Skin of body (tissue), 2 donors: Measurements from ENCODE around the gene TMEM131L. TPM values are rescaled to one million over a fixed set of nuclear protein-coding genes. Genes with fewer than 3 reads are reported as not detected.
"Not testable (repeated sequence)": the region's sequence is repeated elsewhere in the genome, so short reads cannot be mapped to it uniquely, and the experiment has no call there.

ENCODE experiments used
- DNase-seq: peaks from one replicate; lab custom pipeline; 2025; lab: John Stamatoyannopoulos, UW
- total RNA-seq: library from RNA; depleted of rRNA; stranded (reverse); fragments of >200 nt; gene quantifications from one replicate; pipeline ENCODE4 v1.2.3, GENCODE V29; 2014

The TMEM131L gene
- total RNA-seq, 1 donor from 2014 or later, result 32.2 TPM

DNA sequence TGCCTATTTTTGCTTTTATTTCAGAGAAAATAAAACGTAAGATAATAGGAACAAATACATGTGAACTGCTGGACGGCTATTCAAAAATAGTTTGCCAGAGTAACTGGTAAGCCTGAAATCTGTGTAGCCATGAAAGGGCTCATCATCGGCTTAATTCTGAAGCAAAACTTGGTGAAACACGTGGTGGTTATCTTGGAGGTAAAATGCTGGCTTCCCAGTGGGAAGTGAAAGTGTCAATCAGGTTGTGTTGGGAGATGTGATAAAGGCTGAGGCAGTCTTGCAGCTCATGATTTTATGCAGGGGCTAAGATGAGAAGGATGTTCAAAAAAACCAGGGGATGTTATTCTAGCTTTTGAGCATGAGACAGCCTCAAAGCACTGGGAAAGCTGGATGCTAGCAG lies 181.8 kb downstream of the TMEM131L start:
- DNase-seq, result no peak

DNA sequence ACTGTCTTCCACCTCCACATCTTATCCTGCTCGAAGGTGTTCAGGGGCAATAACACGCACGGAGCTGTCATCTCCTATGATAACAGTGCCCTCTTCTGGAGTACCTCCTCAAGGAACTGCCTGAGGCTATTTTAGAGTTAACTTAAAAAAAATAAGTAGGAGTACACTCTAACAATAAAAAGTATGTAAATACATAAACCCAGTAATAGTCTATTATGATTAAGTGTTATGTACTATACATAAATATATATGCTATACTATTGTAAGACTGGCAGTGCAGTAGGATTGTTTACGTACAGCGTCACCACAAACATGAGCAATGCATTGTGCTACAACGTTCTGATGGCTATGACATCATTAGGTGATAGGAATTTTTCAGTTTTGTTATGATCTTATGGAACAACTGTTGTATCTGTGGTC lies 183.4 kb downstream of the TMEM131L start:
- DNase-seq, result no peak

DNA sequence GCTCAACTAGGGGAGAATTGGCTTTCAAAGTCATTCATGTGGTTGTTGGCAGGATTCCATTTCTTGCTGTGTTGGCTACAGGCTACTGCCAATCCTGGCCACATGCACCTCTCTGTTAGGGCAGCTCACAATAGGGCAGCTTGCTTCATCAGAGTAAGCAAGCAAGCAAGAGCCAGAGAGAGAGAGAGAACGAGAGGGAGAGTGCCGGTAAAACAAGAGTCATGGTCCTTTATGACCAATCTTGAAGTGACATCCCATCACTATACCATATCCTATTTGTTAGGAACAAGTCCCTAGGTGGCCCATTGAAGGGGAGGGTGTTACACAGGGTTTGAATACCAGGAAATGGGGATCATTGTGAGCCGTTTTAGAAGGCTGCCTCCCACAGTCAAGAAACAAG lies 185.0 kb downstream of the TMEM131L start:
- no peak for DNase-seq

DNA sequence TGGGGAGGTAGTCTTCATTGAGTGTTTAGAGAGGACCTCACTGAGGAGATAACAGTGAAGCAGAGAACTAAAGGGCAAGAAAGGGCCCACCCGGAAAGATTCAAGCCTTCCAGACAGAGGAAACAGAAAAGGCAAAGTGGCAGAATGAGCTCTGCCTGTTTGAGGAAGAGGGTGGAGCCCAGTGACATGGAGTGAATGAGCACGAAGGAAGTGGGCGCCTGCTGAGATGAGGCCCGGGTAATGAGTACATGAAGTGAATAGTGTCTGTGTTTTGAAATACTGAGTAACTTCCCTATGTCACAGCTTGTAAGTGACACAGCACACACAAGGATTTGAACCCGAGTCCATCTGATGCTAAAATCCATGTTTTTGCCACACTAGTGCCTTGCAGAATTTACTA lies 185.4 kb downstream of the TMEM131L start:
- no peak for DNase-seq

DNA sequence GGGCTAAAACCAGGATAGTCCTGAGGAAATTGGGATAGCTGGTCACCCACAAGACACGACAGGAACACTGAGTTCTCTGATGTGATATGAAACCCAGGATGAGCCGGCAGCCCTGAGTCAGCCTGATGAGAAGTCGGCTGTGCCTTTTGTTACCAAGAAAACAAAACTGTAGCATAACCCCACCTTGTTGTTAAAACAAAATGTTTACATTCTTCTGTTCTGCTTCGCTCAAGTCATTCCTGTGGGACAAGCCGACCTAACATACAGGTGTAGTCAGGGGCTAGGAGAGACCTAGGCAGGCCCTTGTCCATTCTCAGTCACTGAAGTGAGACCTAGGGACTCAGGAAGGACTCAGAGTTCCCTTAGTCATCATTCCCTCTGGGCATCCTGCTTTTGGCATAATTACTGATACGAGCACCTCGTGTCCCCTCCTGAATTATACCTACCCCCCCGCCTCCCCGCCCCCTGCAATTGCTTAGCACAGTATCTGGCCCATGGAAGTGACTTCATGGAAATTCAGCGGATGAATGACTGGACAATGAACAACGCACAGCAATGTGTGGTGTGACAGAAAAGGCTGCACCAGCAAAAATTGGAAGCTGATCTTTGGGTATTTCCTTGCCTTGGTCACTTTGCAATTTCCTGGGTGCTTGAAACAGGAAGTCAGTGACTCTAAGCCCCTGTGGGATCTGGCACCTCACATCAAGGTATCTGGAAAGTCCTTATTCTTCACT lies 186.1 kb downstream of the TMEM131L start:
- DNase-seq, result no peak

DNA sequence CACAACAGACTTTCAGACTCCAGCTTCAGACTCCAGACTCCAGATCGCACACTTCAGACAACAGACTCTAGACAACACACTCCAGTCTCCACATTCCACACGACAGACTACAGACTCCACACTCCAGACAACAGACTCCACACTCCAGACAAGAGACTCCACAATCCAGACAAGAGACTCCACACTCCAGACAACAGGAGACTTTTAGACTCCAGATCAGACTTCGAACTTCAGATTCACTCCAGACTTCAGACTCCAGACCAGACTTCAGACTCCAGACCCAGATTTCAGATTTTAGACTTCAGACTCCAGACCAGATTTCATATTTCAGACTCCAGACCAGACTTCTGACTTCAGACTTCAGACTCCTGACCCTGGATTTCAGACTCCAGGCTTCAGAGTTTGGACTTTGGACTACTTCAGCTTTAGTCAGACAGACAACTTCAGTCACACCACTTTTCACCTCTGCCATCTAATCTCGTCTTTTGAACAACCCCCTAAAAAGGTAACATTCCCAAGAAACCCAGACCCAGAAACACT lies 188.9 kb downstream of the TMEM131L start:
- no peak for DNase-seq

DNA sequence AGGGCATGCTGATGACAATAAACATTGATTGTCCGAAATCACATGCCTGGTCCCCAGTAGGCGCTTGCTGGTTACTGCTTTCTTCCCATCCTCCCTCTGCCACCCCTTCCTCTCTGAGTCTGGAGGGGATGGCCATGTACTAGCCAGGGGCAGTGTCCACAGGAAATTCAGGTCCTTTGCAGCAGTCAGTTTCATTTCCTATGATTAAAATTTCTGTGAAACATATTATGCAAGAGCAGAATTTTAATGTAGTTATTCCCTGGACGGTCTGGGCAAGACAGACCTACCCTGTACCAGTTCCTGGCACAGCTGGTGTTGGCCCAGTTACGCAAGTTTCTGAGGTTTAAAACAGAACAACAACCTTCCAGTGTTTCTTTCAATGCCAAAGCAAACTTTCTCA lies 189.8 kb downstream of the TMEM131L start:
- no peak for DNase-seq

DNA sequence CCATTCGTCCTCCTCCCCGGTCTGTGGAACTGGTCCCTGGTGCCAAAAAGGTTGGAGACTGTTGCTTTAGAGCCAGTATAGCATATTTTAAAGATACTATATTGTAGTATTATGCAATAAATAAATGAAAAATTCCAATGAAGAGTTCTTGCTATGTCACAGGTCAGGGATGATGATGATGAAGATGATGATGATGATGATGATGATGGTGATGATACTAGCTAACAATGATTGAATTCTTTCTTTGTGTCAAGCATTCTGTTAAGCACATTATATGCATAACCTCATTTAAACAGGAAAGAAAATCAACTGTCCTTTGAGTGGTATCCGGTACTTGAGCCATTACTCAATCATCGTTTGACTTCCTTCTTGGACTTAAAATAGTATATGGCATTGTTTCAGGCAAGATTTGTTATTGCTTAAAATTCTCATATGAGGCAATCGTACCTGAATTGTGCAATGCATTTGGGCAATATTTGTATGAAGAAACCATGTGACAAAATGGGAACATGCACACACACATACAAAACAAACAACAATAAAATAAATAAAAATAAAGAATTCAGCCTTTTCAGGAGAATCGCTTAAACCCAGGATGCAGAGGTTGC lies 195.2 kb downstream of the TMEM131L start:
- DNase-seq, result peak; percentile 33

DNA sequence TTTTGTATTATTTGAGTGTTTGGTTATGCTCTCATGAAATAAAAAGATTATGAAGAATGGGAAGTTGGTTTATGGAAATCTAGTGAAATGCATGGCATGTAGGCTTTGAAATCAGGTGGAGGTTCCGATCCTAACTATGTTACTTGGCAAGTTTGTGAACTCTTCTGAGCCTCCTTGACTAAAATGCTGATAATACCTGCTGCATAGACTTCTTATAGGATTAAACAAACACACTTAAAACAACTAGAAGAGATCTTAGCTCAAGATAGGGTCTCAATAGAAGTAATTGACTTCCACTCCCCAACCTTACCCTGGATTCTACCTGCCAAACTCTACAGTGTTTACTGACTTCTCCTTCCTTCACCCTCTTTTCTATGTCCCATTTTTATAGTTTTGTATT lies 195.7 kb downstream of the TMEM131L start:
- no peak for DNase-seq

DNA sequence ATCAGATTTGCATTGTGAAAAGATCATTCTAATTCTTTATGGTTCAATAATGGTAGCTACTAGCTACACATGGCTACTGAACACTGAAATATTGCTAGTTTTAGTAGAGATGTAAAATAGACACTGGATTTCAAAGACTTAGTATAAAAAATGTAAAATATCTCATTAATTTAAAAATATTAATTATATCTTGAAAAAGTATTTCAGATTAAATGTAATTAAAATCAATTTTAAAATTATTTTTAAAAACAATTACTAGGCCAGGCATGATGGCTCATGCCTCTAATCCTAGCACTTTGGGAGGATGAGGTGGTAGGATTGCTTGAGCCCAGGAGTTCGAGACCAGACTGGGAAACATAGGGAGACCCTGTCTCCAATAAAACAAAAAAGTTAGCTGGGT lies 197.5 kb downstream of the TMEM131L start:
- DNase-seq, result no peak

DNA sequence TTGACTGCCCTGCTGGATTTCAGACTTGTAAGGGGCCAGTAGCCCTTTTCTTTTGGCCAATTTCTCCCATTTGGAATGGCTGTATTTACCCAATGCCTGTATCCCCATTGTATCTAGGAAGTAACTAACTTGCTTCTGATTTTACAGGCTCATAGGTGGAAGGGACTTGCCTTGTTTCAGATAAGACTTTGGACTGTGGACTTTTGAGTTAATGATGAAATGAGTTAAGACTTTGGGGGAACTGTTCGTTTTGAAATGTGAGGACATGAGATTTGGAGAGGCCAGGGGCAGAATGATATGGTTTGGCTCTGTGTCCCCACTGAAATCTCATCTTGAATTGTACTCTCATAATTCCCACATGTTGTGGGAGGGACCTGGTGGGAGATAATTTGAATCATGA lies 200.3 kb downstream of the TMEM131L start:
- not testable (repeated sequence) for DNase-seq

DNA sequence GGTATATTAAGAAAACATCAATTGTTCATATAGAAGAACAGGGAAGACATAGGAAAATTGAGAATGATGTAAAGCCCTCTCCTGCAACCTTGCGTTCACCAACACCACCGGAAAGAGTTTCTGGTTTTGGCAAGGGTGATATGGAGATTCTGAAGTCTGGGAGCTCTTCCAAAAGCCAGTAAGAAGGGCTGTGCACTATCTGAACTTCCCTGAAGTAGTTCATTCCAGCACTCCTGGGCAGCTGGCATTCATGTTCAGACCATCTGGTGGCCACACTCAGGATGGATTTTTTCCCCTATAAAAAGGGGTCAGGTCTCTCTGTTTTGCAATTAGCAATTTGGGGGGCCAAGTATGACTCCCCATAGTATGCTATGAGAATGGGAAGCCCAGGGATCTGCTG lies 202.5 kb downstream of the TMEM131L start:
- DNase-seq, result no peak

DNA sequence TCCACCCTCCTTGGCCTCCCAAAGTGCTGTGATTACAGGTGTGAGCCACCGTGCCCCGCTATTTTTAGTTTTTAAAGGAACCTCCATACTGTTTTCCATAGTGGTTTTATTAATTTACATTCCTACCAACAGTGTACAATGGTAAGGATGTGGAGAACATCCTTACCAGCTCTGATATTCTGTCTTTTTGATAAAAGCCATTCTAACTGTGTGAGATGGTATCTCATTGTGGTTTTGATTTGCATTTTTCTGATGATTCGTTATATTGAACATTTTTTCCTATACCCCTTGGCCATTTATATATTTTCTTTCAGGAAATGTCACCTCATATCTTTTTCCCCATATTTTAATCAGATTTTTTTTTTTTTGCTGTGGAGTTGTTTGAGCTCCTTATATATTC lies 203.7 kb downstream of the TMEM131L start:
- DNase-seq, result no peak

DNA sequence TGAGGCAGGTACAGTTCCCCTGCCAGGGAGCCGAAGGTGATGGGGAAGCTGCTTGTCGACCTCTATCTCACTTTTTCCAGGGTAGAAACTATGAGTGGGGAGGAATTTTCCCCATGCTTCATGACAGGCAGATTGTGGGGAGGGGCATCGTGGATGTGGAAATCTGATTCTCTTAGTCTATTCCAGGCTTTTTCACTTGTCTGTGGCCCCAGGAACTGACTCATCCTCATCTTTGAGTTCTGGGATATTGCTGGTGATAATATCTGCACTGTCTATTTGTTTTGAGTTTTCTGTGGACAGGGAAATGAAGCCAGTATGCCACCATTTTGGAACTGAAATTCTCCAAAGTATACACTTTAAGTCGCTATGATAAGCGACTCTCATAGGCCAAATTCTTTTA lies 210.3 kb downstream of the TMEM131L start:
- DNase-seq, result no peak

DNA sequence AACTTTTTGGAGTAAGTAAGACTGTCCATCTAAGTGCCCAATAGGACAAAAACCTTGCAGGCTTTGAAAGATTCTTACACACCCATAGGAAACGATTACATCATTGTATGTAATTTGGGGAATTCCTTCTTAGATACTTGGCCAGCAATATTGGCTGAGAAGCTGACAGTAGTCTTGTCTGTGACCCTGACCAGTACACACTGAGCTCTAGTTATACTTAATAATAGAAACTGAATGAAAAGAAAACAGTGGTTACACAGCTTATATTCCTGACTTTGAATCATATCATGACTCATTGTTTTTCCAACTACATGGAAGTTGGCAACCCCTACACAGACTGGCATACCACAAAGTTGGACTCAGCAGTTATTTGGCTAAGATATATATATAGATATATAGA lies 210.8 kb downstream of the TMEM131L start:
- no peak for DNase-seq

DNA sequence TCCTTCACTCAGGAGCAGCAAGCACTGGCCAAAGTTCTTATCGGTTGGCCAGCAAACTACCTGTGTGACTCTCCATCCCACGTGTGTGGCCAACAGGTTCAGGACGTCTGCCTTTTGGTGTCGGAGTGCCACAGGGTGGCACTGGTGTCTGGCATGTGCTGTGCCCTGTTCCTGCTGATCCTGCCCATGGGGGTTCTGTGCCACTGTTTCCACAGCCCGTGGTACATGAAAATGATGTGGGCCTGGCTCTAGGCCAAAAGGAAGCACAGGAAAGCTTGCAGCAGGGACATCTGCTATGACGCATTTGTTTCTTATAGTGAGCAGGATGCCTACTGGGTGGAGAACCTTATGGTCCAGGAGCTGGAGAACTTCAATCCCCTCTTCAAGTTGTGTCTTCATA lies 213.3 kb downstream of the TMEM131L start:
- no peak for DNase-seq

DNA sequence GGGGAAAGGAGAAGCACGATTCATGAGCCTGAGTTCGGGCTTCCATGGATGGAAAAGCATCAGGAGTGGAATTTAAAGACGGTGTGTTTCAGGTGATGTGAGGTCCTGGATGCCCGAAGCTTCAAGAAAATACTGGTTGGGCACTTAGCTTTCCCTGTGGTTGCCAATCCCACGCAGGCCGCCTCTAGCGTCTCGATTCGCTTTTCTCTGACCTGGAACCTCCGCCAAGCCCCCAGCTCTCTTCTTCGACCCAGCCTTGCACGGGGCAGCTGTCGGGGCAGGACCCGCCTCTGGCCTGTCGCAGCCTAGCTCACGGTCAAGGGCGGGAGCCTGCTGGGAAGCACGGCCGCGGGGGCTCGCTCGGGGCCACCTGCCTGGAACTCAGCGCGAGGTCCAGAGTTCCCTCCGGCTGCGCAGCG lies 217.6 kb downstream of the TMEM131L start:
- DNase-seq, result no peak

DNA sequence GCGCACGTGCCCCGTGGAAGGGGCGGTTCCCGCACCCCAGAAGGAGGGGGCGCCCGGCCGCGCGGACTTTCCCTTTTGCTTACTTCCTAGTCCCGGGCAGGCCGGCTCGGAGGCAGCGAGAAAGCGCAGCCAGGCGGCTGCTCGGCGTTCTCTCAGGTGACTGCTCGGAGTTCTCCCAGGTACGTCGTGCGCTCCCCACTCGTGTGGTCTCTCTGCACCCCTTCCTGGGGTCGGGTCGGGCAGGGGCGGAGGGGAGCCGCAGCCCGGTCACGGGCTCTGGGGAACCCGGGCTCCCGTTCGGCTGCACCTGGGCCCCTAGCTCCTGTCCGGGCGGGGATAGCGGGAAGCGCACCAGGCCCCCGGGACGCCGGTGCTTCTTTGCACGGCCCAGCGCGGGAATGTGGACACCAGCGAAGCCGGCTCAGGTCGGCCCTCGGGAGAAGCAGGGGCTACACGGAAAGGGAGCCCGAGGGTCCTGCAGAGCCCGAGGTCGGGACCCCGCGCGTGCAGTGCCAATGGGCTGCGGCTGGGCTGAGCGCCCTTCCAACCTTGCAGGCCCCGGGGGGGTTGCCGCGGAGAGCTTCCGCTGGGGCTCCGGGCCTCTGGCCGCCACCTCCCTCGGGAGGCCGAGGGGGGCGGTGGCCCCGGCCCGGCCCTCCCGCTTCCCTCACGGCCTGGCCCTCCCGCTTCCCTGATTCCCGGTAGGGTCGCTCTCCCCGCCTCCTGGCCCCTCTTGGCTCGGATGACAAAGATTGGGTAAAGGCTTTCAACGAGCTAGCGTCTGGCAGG lies 218.2 kb downstream of the TMEM131L start, which contains the start of gene TLR2:
Gene TLR2 (plus strand): TSS at position 99 of the 789 bp plus-strand sequence. CDS start 18,628 bp downstream, outside the sequence.
- no peak for DNase-seq

DNA sequence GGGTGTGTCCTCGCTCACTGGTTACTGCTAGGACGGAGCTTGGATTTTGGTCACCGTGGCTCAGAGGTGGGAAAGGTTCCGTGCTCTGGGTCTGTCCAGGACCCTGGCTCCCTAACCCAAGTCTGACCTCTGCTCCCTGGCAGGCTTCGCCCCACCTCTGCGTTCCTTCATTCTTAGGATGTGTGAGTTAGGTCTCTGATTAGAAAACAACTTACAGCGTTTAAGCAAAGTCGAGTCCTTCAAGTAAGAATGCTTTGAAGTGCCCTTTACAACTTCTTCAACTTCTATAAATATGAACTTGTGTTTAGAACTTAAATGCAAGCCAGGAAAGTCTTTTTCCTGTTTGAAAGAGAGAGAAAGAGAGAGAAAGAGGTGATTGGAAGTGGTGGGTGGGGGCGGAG lies 218.8 kb downstream of the TMEM131L start:
- no peak for DNase-seq
